K562 (cell line): ENCODE measurements around the gene CLCA1. TPM values are rescaled to one million over a fixed set of nuclear protein-coding genes. Genes with fewer than 3 reads are reported as not detected.

Source experiments
- ARID4B ChIP-seq: sonication (generic); formaldehyde crosslinking; IDR thresholded peaks from 2 replicates; pipeline ENCODE4 v1.8.0; 2022; ENCODE audit warnings: mild to moderate bottlenecking, missing genetic modification reagents
- CBFA2T2 ChIP-seq: fragments of 450-650 bp; conservative IDR thresholded peaks from 2 replicates; pipeline ENCODE4 v1.6.1; 2017; ENCODE audit warnings: mild to moderate bottlenecking
- CREBBP ChIP-seq: IDR thresholded peaks from one replicate; pipeline ENCODE4 v1.6.1; 2012; ENCODE audit warnings: low read depth, mild to moderate bottlenecking, control low read depth, inconsistent platforms, low read length
- CTCF ChIP-seq, 3 experiments: IDR thresholded peaks in 2 of 3; conservative IDR thresholded peaks in 1 of 3; 2 replicates each; pipeline ENCODE4 v1.5.1; 2011 to 2012; ENCODE audit warnings: low read length in 3 of 3, mild to moderate bottlenecking in 3 of 3, control low read depth in 2 of 3, improper control_type of control experiment in 1 of 3, inconsistent platforms in 1 of 3, low read depth in 1 of 3, mixed read lengths in 1 of 3, moderate library complexity in 1 of 3; ENCODE audit not compliant: insufficient read depth in 2 of 3
- LEF1 ChIP-seq: fragments of 450-650 bp; IDR thresholded peaks from 2 replicates; pipeline ENCODE4 v1.6.1; 2016; ENCODE audit warnings: mild to moderate bottlenecking
- MAFF ChIP-seq: IDR thresholded peaks from 2 replicates; pipeline ENCODE4 v1.6.1; 2012; ENCODE audit warnings: low read length, improper control_type of control experiment
- MCM3 ChIP-seq: fragments of 450-650 bp; IDR thresholded peaks from 2 replicates; pipeline ENCODE4 v1.6.1; 2016
- MEIS2 ChIP-seq: fragments of 450-650 bp; IDR thresholded peaks from 2 replicates; pipeline ENCODE4 v1.6.1; 2014; ENCODE audit warnings: mild to moderate bottlenecking; ENCODE audit not compliant: partially characterized antibody
- NCOA2 ChIP-seq, 2 experiments: fragments of 450-650 bp; IDR thresholded peaks; 2 replicates each; pipeline ENCODE4 v1.6.1; 2018; ENCODE audit warnings: mild to moderate bottlenecking in 2 of 2, moderate library complexity in 1 of 2; ENCODE audit not compliant: partially characterized antibody in 2 of 2
- NFE2L1 ChIP-seq: fragments of 450-650 bp; IDR thresholded peaks from 2 replicates; pipeline ENCODE4 v1.6.1; 2016; ENCODE audit warnings: missing genetic modification characterization, low read depth, mild to moderate bottlenecking, missing compliant biosample characterization, moderate library complexity, borderline replicate concordance
- OTX1 ChIP-seq: fragments of 450-650 bp; formaldehyde crosslinking; IDR thresholded peaks from 2 replicates; pipeline ENCODE4 v1.4.0; 2022; ENCODE audit warnings: mild to moderate bottlenecking
- PHF20 ChIP-seq: fragments of 450-650 bp; IDR thresholded peaks from 2 replicates; pipeline ENCODE4 v1.6.1; 2018; ENCODE audit not compliant: partially characterized antibody
- POLR2A ChIP-seq: fragments of 450-650 bp; conservative IDR thresholded peaks from 2 replicates; pipeline ENCODE4 v1.6.1; 2016
- SAP30 ChIP-seq: fragments of 200-600 bp; sonication (generic); IDR thresholded peaks from 2 replicates; pipeline ENCODE4 v1.6.1; 2012; ENCODE audit warnings: borderline replicate concordance, low read depth, mild to moderate bottlenecking, moderate library complexity, low read length, control low read depth, inconsistent platforms; ENCODE audit not compliant: insufficient read depth, poor library complexity, severe bottlenecking
- SLC30A9 ChIP-seq: fragments of 250-450 bp; sonication (Bioruptor Pico); IDR thresholded peaks from 2 replicates; pipeline ENCODE4 v1.8.0; 2022; ENCODE audit warnings: mild to moderate bottlenecking, moderate library complexity
- TAL1 ChIP-seq: fragments of 450-650 bp; IDR thresholded peaks from 2 replicates; pipeline ENCODE4 v1.6.1; 2016; ENCODE audit warnings: mild to moderate bottlenecking
- ZNF445 ChIP-seq: fragments of 250-450 bp; sonication (Bioruptor Pico); IDR thresholded peaks from 2 replicates; pipeline ENCODE4 v1.4.0; 2020; ENCODE audit warnings: low read depth, mild to moderate bottlenecking, moderate library complexity
- ZNF561 ChIP-seq: fragments of 450-650 bp; formaldehyde crosslinking; conservative IDR thresholded peaks from 2 replicates; pipeline ENCODE4 v1.4.0; 2020; ENCODE audit warnings: mild to moderate bottlenecking, moderate library complexity
- ZNF764 ChIP-seq: fragments of 250-450 bp; sonication (Bioruptor Pico); IDR thresholded peaks from 2 replicates; pipeline ENCODE4 v1.4.0; 2020; ENCODE audit warnings: low read depth, mild to moderate bottlenecking, moderate library complexity
- polyA plus RNA-seq, 8 experiments: library from polyadenylated mRNA; depleted of rRNA in 4 of 8; stranded (reverse) in 5 of 8; unstranded in 3 of 8; fragments of >200 nt; fragmentation: Nextera tagmentation in 2 of 8; fragmentation: Illumina TruSeq in 1 of 8; extraction: Ambion mirVana in 2 of 8; extraction: Trizol in 1 of 8; gene quantifications; 2 replicates each; pipeline versions ENCODE4 v1.2.1 to v1.2.3, GENCODE V29; 2011 to 2014; ENCODE audit warnings: inconsistent platforms in 1 of 8, missing spikeins in 1 of 8
- total RNA-seq, 7 experiments: library from RNA; depleted of rRNA in 6 of 7; stranded (reverse); fragments of >200 nt in 6 of 7; fragmentation: Illumina TruSeq in 2 of 7; extraction: Trizol in 2 of 7; gene quantifications; 2 replicates each; pipeline versions ENCODE4 v1.2.1 to v1.2.3, GENCODE V29; 2011 to 2021; ENCODE audit warnings: low replicate concordance in 1 of 7
- TF ChIP-seq, protein P1 (sequence below), 3 experiments: fragments of 200-800 bp in 1 of 3; fragments of 250-450 bp in 1 of 3; fragments of 450-650 bp in 1 of 3; sonication (Bioruptor Pico) in 1 of 3; sonication (Bioruptor generic) in 1 of 3; formaldehyde crosslinking in 1 of 3; IDR thresholded peaks; 2 replicates each; pipeline versions ENCODE4 v1.6.1 to v1.8.0; 2016 to 2022; ENCODE audit warnings: mild to moderate bottlenecking in 2 of 3, missing genetic modification characterization in 2 of 3, missing compliant biosample characterization in 1 of 3, moderate library complexity in 1 of 3

The CLCA1 gene
- total and polyA plus RNA-seq, 9 of the 15 experiments (the other 6 are each of a cell fraction or from before 2014, with no cell fraction given), result 0.03 to 0.08 (median 0.04) TPM; not detected in 6

GRCh38 chr1:86499987-86500593, 31.4 kb downstream of the CLCA1 start (continued):
- TF ChIP-seq OTX1, result no peak
- TF ChIP-seq CTCF (IDR thresholded peaks at IDR 0.05 in 2 of 3, conservative IDR thresholded peaks at IDR 0.05 in 1 of 3; ENCODE audit: insufficient read depth in 2 of 3, low read depth in 1 of 3, low read length in 3 of 3), result peak; percentile 75 to 100 (median 99)
- no peak for TF ChIP-seq LEF1
- TF ChIP-seq CBFA2T2, result no peak
- no peak for TF ChIP-seq SAP30
- TF ChIP-seq TAL1, result no peak
- TF ChIP-seq POLR2A, result no peak
- no peak for TF ChIP-seq MCM3
- TF ChIP-seq NFE2L1 (tag), result no peak
- no peak for TF ChIP-seq ZNF764 (CRISPR knock-in tag)
- no peak for TF ChIP-seq ARID4B (CRISPR knock-in tag)
- no peak for TF ChIP-seq ZNF445 (CRISPR knock-in tag)
- TF ChIP-seq, protein P1, sequence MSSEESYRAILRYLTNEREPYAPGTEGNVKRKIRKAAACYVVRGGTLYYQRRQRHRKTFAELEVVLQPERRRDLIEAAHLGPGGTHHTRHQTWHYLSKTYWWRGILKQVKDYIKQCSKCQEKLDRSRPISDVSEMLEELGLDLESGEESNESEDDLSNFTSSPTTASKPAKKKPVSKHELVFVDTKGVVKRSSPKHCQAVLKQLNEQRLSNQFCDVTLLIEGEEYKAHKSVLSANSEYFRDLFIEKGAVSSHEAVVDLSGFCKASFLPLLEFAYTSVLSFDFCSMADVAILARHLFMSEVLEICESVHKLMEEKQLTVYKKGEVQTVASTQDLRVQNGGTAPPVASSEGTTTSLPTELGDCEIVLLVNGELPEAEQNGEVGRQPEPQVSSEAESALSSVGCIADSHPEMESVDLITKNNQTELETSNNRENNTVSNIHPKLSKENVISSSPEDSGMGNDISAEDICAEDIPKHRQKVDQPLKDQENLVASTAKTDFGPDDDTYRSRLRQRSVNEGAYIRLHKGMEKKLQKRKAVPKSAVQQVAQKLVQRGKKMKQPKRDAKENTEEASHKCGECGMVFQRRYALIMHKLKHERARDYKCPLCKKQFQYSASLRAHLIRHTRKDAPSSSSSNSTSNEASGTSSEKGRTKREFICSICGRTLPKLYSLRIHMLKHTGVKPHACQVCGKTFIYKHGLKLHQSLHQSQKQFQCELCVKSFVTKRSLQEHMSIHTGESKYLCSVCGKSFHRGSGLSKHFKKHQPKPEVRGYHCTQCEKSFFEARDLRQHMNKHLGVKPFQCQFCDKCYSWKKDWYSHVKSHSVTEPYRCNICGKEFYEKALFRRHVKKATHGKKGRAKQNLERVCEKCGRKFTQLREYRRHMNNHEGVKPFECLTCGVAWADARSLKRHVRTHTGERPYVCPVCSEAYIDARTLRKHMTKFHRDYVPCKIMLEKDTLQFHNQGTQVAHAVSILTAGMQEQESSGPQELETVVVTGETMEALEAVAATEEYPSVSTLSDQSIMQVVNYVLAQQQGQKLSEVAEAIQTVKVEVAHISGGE (CRISPR knock-in tag; IDR thresholded peaks at IDR 0.05), result no peak
- no peak for TF ChIP-seq CREBBP
- no peak for TF ChIP-seq MEIS2
- no peak for TF ChIP-seq PHF20
- no peak for TF ChIP-seq MAFF
- TF ChIP-seq SLC30A9 (CRISPR knock-in tag), result no peak
- no peak for TF ChIP-seq ZNF561 (CRISPR knock-in tag)
- no peak for TF ChIP-seq NCOA2 (IDR thresholded peaks at IDR 0.05; ENCODE audit: partially characterized antibody in 2 of 2)
